GM10847 (cell line): ENCODE measurements around the gene LRRC4B.

ENCODE experiments used
- POLR2A ChIP-seq: IDR thresholded peaks from 2 replicates; pipeline ENCODE4 v1.6.1; 2011; ENCODE audit not compliant: insufficient read length; ENCODE audit errors: extremely low read depth

Gene LRRC4B

DNA sequence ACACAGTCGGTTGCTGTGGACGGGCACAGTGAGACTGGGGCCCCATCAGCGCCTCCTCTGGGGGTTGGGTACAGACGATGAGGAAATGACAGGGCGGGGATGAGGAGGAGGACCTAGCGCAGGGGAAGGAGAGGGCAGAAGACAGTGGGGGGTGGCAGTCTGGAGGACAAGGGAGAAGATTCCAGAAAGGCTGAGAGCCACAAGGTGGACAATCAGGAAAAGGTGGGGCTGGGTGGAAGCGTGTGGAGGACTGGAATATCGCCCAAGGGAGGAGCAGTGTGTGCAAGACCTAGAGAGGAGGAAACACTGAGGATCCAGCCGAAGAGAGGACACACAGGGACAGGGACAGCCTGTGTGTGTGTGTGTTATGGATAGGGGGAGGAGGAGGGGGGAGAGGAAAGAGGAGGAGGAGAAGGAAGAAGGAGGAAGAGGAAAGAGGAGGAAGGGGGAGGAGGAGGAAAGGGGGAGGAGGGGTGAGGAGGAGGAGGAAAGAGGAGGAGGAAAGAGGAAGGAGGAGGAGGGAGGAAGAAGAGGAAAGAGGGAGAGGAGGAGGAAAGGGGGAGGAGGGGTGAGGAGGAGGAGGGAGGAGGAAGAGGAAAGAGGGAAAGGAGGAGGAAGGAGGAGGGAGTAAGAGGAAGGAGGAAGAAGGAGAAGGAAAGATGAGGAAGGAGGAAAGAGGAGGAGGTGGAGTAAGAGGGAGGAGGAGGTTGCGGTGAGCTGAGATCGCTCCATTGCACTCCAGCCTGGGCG lies 75.8 kb downstream of the LRRC4B start:
- no peak for TF ChIP-seq POLR2A

DNA sequence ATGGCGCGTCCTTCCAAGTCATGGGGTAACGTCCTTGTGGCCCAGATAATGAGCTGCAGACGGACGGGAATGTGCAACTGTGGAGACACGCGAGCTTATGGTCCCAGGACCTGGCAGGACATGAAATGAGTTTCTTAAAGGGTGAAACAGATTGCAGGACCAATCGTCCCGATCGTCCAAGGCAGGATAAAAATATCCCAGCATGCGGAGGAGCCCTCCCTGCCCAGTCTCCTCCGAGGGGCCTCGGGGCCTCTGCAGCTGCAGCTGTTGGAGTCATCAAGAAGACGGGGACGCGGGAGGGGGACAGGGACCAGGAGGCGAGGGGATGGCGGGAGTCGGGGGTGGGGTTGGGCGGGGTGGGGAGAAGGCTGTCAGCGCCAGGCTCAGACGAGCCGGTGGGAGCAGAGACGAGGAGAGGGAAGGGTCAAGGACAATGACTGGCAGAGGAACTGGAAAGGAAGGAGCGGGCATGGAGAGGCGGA lies 77.2 kb downstream of the LRRC4B start:
- no peak for TF ChIP-seq POLR2A

GRCh38 chr19:50490411-50490811 lies 77.8 kb downstream of the LRRC4B start:
- TF ChIP-seq POLR2A, result no peak

- no peak for TF ChIP-seq POLR2A
Measured at GRCh38 chr19:50489461-50490011, 78.7 kb downstream of the LRRC4B start.

- TF ChIP-seq POLR2A, result no peak
Measured at GRCh38 chr19:50488389-50489194, 79.6 kb downstream of the LRRC4B start.

DNA sequence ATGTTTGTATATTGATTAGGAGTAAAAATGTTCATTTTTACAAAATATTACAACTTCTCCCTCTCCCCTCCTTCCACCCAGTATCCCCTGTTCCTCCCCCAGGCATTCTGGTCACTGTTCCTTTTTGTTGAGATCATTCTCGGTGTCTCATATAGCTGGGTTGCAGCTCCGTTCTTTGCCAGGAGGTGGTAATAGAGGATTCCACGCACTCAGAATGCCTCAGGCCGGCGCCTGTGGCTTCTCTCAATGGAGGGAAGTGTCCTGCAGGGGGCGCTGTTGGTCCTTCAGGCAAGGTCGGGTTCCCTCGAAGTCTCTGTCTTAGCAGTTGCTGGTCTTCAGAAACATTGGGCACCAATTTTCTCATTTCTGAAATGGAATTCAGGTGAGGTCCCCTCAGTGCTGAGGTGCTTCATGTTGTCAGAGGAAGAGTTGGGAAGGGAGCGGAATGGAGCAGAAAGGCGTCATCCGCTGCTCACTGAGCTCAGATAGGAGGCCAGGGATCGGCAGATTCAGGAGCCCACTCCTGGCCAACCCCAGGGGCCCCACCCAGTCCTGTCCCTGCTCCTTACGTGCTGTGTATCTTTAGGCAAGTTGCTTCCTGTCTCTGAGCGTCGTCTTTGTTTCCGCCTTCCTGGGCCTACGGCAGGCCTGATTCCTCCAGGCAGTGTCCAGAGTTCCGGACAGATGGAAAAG lies 81.3 kb downstream of the LRRC4B start:
- no peak for TF ChIP-seq POLR2A

GRCh38 chr19:50485284-50485955 lies 82.8 kb downstream of the LRRC4B start:
- no peak for TF ChIP-seq POLR2A

GRCh38 chr19:50482916-50483315 lies 85.3 kb downstream of the LRRC4B start:
- no peak for TF ChIP-seq POLR2A

DNA sequence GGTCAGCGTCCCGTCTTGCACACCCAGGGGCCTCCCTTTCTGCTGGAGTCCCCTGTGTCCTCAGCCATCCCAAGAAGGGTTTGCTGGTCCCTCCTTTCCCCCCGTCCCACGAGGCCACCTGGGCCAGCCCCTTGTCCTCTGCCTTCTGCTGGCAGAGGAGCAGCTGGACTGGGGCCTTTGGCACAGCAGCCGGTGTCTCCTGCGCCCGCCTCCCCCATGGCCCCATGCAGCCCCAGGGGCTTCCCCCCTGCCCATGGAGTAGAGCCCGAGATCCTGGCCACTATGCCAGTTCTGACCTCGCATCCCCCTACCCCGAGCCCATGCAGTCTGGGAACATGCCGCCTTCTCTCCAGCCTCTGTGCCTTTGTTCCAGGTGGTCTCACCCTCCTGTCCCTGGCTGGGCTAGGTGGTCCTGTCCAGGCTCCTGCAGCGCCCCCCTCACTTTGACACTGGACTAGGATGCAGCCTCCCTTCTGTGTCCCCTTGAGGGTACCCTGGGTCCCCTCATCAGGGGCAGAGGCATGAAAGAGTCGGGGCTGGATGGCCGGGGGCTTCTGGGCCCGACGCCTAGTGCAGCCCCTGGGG lies 85.9 kb downstream of the LRRC4B start:
- TF ChIP-seq POLR2A, result no peak

GRCh38 chr19:50481351-50482149 lies 86.7 kb downstream of the LRRC4B start:
- no peak for TF ChIP-seq POLR2A

DNA sequence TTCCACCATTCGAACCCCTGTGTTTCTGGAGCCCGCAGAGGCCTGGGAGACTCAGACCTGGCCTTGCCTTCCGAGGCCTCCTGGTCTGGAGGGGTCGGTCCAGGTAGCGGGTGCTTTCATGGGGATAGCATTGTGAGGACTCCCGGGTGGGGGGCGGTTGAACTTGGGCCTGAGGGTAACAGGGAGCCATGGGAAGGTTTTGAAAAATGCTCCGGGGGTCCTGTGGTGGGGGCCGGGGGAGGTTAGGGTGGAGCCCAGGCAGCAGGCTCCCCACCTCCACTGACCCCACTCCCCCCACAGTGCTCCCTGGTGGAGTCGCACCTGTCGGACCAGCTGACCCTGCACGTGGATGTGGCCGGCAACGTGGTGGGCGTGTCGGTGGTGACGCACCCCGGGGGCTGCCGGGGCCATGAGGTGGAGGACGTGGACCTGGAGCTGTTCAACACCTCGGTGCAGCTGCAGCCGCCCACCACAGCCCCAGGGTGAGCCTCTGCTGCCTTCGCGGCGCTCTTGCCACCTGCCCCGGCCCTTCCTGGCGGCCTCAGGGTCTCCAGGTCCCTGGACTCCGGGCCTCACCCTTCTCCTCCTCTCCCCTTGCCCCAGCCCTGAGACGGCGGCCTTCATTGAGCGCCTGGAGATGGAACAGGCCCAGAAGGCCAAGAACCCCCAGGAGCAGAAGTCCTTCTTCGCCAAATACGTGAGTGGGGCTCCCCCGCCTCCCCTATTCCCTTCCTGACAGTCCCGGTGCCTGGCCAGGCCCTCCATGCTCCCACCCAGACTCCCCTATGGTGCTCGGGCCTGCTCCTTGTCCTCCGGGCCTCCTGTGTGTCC lies 87.7 kb downstream of the LRRC4B start:
- TF ChIP-seq POLR2A, result no peak

DNA sequence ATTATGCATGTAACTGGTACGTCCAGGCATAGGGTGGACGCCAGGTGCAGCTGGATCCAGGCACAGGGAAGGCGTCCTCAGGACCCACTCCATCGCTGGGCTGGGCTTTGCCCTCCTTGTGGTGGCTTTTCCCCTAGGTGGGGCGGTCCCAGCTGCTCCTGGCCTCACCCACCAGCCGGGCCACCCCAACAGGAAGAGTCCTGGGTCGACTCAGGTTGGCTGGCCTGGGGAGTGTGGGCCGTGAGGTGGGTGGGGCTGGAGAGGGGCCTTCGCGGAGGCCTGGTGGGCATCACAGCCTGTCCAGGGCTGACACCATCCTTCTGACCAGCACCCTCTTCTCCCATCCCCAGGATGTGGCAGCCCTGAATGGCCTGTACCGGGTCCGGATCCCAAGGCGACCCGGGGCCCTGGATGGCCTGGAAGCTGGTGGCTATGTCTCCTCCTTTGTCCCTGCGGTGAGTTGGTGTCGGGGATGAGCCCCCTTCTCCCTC lies 88.4 kb downstream of the LRRC4B start:
- no peak for TF ChIP-seq POLR2A
